ENCODE results near the gene SYNGR2.

GRCh38 chr17:78174870-78175642 lies 6.7 kb downstream of the SYNGR2 start:
- TF ChIP-seq CTCF (IDR thresholded peaks at IDR 0.05; ENCODE audit: borderline replicate concordance, extremely low read depth, low read length, poor library complexity, severe bottlenecking) (peak; percentile 31), EZH2 (IDR thresholded peaks at IDR 0.05; ENCODE audit: borderline replicate concordance, low read depth, low read length, severe bottlenecking) (no peak)
